ENCODE results near the gene BLTP3A.

The BLTP3A gene

DNA sequence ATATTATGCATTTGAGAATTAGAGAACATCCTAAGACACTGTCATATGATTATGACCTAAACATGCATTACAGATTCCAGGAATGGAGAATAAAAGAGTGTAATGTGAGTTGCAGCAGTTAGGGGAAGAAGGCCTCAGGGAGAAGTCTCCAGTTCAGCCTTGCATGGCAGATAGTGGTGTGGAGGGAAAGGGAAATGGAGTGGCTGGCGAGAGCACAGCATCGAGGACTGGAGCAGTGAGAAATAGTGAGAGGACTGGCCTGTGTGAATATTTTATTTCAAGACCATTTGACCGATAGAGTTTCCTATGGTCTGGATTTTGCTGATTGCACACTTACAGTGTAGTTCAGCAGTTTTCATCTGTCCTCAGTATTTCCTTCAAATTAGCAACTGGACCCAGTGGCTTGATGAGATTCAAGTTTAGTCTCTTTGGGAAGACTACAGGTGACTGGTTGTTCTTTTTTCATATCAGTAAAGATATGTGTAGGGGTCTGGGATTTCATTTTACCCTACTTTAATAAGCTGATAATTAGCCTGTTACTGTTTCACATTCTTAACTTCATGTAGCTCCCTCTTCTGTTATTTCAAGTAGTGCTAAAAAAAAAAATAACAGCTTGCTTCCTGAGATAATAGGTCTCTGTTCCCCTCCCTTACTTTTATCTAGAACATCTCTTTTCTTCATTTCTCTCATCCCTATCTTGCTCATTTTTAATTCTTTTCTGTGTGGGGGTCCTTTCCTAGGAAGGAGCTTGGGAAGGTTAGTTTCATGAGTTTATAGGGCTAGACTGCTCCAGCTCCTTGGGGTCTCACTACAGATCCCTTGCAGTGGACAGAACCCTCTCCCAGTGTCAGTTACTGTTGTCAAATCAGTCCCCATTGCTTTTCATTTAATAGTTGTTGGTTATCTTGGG, 27.9 kb downstream of the BLTP3A start:
- FAIRE-seq, result no peak
- no peak for DNase-seq (ENCODE audit: insufficient read length, low spot score)

DNA sequence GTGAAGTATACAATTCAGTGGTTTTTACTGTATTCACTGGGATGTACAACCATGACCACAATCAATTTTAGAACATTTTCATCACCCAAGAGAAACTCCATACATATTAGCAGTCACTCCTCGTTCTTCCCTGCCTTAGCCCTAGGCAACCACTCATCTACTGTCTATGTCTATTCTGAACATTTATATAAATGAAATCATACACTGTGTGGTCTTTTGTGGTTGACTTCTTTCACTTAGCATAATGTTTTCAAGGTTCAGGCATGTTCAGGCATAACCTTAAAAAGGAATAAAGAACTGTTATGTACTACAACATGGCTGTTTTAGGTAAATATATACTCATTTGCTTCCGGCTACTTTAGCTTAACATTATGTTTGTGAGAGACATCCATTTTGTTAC, 37.3 kb downstream of the BLTP3A start:
- DNase-seq (ENCODE audit: insufficient read length, low spot score), result no peak
- FAIRE-seq, result no peak

DNA sequence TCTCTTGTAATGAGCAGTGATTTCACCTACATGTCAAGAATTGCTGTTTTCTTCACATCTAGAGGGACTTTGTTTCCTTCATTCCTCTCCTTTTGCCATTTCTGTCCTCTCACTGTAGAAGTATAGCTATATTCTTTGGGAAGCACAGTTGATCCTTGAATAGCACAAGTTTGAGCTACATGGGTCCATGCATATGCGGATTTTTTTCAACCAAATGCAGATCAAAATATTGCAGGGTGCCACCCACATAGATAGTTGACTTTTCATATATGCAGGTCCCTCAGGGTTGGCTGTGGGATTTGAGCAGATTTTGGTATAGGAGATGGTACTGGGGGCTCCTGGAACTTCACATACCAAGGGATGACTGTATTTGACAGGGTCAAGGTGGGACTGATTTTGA, 41.1 kb downstream of the BLTP3A start:
- no peak for DNase-seq (ENCODE audit: insufficient read length, low spot score)
- no peak for FAIRE-seq

GRCh38 chr6:34834789-34835518, 43.1 kb downstream of the BLTP3A start:
- no peak for FAIRE-seq
- no peak for DNase-seq (ENCODE audit: insufficient read length, low spot score)

GRCh38 chr6:34836008-34836407, 44.1 kb downstream of the BLTP3A start:
- DNase-seq (ENCODE audit: insufficient read length, low spot score) (no peak), FAIRE-seq (no peak)

DNA sequence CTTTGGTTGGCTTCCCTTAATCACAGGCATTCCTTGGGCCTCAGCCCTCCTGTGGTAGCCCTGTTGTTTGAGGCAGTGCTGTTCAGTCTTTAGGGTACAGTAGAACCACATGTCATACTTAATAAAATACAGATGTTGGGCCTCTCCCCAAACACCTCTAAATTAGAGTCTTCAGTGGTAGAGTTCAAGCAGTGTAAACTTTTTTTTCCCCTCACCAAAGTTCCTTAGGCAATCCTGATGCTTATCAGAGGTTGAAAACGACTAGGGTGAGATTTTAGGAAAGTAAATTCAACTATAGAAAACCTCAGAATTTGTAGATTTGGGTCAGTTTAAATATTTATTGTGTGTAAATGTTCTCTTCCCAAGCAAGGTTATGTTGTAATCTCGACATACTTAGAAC, 44.6 kb downstream of the BLTP3A start:
- DNase-seq (ENCODE audit: insufficient read length, low spot score) (no peak), FAIRE-seq (no peak)

DNA sequence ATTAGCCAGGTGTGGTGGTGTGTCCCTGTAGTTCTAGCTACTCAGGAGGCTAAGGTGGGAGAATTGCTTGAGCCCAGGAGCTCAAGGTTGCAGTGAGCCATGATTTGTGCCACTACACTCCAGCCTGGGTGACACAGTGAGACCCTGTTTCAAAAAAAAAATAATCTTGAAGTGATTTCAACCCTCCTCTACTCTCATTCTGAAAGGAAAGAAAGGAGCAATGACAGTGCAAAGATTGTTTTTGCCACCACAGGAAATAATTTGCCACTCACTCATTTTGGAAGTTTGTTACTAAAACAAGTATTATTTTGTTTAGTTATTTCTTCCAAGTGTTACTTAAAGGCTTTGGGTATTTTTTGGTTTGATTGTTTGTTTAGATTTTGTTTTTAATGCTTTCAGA, 45.6 kb downstream of the BLTP3A start:
- no peak for DNase-seq (ENCODE audit: insufficient read length, low spot score)
- FAIRE-seq, result no peak

DNA sequence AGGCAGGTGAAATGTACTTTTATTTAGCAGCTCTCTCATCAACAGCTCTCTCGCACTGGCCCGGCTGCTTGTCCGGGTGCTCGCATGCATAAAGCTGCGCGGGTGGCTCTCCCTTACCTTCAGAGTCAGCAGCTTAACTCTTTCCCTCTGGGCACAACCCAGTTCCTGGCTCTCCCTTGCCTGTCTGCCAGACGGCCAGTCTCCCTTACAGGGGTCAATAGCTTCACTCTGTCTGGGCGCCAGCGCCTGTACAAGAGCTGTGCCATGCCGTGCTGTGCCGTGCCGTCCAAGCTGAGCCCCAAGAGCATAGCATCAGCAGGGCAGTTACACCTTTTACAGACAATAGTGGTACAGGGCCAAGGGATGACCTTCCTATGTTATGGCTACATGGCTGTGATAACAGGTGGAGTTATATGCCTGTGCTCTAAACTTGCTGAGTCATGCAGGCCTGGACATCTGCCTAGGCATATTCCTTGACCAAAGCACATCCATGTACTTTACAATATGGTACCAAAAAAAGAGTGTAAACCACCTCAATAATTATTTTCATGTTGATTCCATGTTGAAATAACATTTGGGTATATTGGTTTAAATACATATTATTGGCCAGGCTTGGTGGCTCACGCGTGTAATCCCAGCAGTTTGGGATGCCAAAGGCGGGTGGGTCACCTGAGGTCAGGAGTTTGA, 47.9 kb downstream of the BLTP3A start:
- FAIRE-seq, result no peak

More for the DNA sequence above, 47.9 kb downstream of the BLTP3A start:
- DNase-seq (ENCODE audit: insufficient read length, low spot score), result no peak
